ENCODE results near the gene CAB39L.

DNA sequence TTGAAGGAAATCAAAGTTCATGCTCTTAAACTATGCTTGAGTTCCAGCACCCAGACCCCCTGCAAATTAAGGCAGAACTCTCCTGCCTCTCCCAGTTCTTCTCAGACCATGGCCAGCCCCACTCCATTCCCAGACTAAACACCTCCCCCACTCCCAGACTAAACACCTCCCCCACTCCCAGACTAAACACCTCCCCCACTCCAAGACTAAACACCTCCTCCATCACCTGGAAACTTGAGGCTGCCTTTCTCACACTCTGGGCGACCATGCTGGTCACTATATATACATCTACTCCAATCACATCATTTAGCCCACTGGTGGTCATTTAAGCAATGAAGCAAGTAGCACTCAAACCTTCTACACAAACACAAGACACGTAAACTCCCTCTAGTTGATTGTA, 57.2 kb downstream of the CAB39L start:
- TF ChIP-seq, protein P1, sequence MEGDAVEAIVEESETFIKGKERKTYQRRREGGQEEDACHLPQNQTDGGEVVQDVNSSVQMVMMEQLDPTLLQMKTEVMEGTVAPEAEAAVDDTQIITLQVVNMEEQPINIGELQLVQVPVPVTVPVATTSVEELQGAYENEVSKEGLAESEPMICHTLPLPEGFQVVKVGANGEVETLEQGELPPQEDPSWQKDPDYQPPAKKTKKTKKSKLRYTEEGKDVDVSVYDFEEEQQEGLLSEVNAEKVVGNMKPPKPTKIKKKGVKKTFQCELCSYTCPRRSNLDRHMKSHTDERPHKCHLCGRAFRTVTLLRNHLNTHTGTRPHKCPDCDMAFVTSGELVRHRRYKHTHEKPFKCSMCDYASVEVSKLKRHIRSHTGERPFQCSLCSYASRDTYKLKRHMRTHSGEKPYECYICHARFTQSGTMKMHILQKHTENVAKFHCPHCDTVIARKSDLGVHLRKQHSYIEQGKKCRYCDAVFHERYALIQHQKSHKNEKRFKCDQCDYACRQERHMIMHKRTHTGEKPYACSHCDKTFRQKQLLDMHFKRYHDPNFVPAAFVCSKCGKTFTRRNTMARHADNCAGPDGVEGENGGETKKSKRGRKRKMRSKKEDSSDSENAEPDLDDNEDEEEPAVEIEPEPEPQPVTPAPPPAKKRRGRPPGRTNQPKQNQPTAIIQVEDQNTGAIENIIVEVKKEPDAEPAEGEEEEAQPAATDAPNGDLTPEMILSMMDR (IDR thresholded peaks at IDR 0.05 in 4 of 5, conservative IDR thresholded peaks at IDR 0.05 in 1 of 5), result no peak
- no peak for TF ChIP-seq POLR2A (IDR thresholded peaks at IDR 0.05)
